ENCODE measurements around the gene L3HYPDH. TPM values are rescaled to one million over a fixed set of nuclear protein-coding genes. Genes with fewer than 3 reads are reported as not detected.

L3HYPDH gene
- total RNA-seq, 1 experiment from 2014 or later = 25.1 TPM

DNA sequence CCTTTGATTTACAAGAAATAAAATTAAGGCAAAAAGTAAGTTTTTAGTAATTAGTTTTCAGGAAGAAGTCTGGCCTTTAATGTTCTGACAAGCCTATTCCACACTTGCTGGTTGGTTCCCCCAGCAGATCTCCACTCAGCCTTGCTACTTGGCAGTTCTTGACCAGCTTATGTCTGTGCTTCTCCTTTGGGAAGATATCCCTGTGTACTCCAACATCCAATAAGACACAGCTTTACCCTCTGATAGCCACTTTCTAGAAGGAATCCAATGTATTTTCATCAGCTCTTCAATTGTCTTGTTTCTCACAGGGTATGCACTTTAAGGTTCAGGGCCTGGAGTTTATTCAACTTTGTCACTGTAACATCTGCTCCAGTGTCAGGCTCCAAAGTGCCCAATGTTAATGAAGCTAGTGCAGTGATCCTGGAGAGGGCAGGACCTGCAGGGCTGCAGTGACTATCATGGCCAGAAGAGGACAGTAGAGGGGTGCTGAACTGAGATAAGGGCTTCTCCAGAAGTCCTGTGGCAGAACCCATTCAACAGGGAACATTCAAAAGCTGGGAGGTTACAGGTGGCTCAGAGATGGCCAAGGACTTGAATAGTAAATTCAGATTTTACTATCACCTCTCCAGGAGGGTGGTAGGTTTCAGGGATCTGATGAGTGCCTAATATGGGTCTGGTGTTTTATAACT lies 23.0 kb upstream of the L3HYPDH start:
- Histone ChIP-seq H3K4me3 (ENCODE audit: low read depth in 2 of 2, low read length in 2 of 2) (no peak overlapping the region), H3K4me1 (ENCODE audit: control insufficient read depth, insufficient read depth, low read length) (no peaks in the 10 kb centered on the region)
- in situ Hi-C loops (cut with HindIII; ENCODE audit: low pct_unique_long_range_greater_than_20kb, low sequenced_read_pairs) = no loop called here

DNA sequence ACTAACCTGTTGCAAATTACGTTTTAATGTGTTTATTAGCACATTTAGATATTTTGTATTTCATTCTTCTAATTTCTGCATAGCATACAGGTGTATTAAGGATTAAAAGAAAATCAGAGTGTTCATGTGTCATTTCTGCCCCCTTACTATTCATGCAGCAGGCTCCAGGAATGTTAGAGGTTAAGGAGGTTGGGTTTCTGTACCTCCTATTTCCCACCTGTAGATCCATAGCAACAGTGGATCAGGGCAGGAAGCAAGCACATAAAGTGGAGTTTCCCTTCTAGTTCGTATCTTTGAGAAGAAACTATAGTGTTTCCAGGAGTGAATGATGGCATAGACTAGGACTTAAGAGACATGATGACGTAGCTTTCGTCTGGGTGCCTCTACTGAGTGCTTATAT lies 19.0 kb upstream of the L3HYPDH start:
- peaks cover 9% of the 10 kb centered on the region; the same call in 1 of the 2 replicates for H3K36me3 ChIP-seq (ENCODE audit: control insufficient read depth, insufficient read depth, low read length)
- intact Hi-C loops (cut with micrococcal nuclease; ENCODE audit: unreplicated experiment) = no loop called here
- no peak for DNase-seq (ENCODE audit: low read depth, low spot score)
- TF ChIP-seq, protein P1, sequence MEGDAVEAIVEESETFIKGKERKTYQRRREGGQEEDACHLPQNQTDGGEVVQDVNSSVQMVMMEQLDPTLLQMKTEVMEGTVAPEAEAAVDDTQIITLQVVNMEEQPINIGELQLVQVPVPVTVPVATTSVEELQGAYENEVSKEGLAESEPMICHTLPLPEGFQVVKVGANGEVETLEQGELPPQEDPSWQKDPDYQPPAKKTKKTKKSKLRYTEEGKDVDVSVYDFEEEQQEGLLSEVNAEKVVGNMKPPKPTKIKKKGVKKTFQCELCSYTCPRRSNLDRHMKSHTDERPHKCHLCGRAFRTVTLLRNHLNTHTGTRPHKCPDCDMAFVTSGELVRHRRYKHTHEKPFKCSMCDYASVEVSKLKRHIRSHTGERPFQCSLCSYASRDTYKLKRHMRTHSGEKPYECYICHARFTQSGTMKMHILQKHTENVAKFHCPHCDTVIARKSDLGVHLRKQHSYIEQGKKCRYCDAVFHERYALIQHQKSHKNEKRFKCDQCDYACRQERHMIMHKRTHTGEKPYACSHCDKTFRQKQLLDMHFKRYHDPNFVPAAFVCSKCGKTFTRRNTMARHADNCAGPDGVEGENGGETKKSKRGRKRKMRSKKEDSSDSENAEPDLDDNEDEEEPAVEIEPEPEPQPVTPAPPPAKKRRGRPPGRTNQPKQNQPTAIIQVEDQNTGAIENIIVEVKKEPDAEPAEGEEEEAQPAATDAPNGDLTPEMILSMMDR (IDR thresholded peaks at IDR 0.05) = no peak
- no peak for TF ChIP-seq POLR2AphosphoS5 (IDR thresholded peaks at IDR 0.05; ENCODE audit: low read depth, low read length)
- TF ChIP-seq SIN3A (IDR thresholded peaks at IDR 0.05; ENCODE audit: borderline replicate concordance, insufficient read depth, low read depth, low read length) = no peak
- TF ChIP-seq, protein P2, sequence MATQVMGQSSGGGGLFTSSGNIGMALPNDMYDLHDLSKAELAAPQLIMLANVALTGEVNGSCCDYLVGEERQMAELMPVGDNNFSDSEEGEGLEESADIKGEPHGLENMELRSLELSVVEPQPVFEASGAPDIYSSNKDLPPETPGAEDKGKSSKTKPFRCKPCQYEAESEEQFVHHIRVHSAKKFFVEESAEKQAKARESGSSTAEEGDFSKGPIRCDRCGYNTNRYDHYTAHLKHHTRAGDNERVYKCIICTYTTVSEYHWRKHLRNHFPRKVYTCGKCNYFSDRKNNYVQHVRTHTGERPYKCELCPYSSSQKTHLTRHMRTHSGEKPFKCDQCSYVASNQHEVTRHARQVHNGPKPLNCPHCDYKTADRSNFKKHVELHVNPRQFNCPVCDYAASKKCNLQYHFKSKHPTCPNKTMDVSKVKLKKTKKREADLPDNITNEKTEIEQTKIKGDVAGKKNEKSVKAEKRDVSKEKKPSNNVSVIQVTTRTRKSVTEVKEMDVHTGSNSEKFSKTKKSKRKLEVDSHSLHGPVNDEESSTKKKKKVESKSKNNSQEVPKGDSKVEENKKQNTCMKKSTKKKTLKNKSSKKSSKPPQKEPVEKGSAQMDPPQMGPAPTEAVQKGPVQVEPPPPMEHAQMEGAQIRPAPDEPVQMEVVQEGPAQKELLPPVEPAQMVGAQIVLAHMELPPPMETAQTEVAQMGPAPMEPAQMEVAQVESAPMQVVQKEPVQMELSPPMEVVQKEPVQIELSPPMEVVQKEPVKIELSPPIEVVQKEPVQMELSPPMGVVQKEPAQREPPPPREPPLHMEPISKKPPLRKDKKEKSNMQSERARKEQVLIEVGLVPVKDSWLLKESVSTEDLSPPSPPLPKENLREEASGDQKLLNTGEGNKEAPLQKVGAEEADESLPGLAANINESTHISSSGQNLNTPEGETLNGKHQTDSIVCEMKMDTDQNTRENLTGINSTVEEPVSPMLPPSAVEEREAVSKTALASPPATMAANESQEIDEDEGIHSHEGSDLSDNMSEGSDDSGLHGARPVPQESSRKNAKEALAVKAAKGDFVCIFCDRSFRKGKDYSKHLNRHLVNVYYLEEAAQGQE (IDR thresholded peaks at IDR 0.05; ENCODE audit: insufficient read depth in 1 of 2, low read depth in 2 of 2, low read length in 1 of 2) = no peak
- no peak for TF ChIP-seq TCF7L2 (IDR thresholded peaks at IDR 0.05; ENCODE audit: low read depth, low read length)
- no peak overlapping the region for H3K27ac ChIP-seq (ENCODE audit: low read length)
- in situ Hi-C loops (cut with HindIII; ENCODE audit: low pct_unique_long_range_greater_than_20kb, low sequenced_read_pairs) = no loop called here
- H3K9me3 ChIP-seq (ENCODE audit: control insufficient read depth, insufficient read depth, low read depth, low read length) = no peaks in the 10 kb centered on the region
- BruUV-seq (replicated peaks) = no TSS peak
- ChIA-PET CTCF (no interaction called here), POLR2A (no interaction called here)
- no peaks in the 10 kb centered on the region for H3K27me3 ChIP-seq (ENCODE audit: control insufficient read depth, insufficient read depth, low read length)
- no peak for ATAC-seq
- no peak overlapping the region for H3K4me3 ChIP-seq (ENCODE audit: low read depth in 2 of 2, low read length in 2 of 2)
- H3K4me1 ChIP-seq (ENCODE audit: control insufficient read depth, insufficient read depth, low read length) = no peaks in the 10 kb centered on the region

More for the DNA sequence above, 23.0 kb upstream of the L3HYPDH start:
- TF ChIP-seq SIN3A (IDR thresholded peaks at IDR 0.05; ENCODE audit: borderline replicate concordance, insufficient read depth, low read depth, low read length) = no peak
- TF ChIP-seq, protein P2 (IDR thresholded peaks at IDR 0.05; ENCODE audit: insufficient read depth in 1 of 2, low read depth in 2 of 2, low read length in 1 of 2) = no peak
- no peak for TF ChIP-seq POLR2AphosphoS5 (IDR thresholded peaks at IDR 0.05; ENCODE audit: low read depth, low read length)
- TF ChIP-seq, protein P1 (IDR thresholded peaks at IDR 0.05) = peak; percentile 86
- TF ChIP-seq TCF7L2 (IDR thresholded peaks at IDR 0.05; ENCODE audit: low read depth, low read length) = no peak
- POLR2A ChIA-PET = no interaction called here
- intact Hi-C loops (cut with micrococcal nuclease; ENCODE audit: unreplicated experiment) = loop anchor here (2.0 kb wide), 1 partner anchor 70 kb away; the partner anchor contains the start of gene CCDC175
- no peaks in the 10 kb centered on the region for H3K9me3 ChIP-seq (ENCODE audit: control insufficient read depth, insufficient read depth, low read depth, low read length)
- H3K36me3 ChIP-seq (ENCODE audit: control insufficient read depth, insufficient read depth, low read length) = peaks cover 9% of the 10 kb centered on the region; the same call in 1 of the 2 replicates
- ATAC-seq (peak; percentile 89), DNase-seq (ENCODE audit: low read depth, low spot score) (peak; percentile 55)
- H3K27ac ChIP-seq (ENCODE audit: low read length) = no peak overlapping the region
- CTCF ChIA-PET = interaction anchor here (0.5 to 1.4 kb wide), 5 partner anchors 70 to 492 kb away, joined by 3 to 11 read pairs (median 3); partner anchors contain the start of gene CCDC175
- no peaks in the 10 kb centered on the region for H3K27me3 ChIP-seq (ENCODE audit: control insufficient read depth, insufficient read depth, low read length)
- no TSS peak for BruUV-seq (replicated peaks)

All from Panc1 (cell line).